GM04503 (cell line): ENCODE measurements around the gene ZNF892.
"Not testable (repeated sequence)": the region's sequence is repeated elsewhere in the genome, so short reads cannot be mapped to it uniquely, and the experiment has no call there.

ENCODE experiments used
- DNase-seq: peaks from one replicate; pipeline ENCODE4 v3.0.0-alpha.2; 2012; ENCODE audit warnings: low read depth

The ZNF892 gene

DNA sequence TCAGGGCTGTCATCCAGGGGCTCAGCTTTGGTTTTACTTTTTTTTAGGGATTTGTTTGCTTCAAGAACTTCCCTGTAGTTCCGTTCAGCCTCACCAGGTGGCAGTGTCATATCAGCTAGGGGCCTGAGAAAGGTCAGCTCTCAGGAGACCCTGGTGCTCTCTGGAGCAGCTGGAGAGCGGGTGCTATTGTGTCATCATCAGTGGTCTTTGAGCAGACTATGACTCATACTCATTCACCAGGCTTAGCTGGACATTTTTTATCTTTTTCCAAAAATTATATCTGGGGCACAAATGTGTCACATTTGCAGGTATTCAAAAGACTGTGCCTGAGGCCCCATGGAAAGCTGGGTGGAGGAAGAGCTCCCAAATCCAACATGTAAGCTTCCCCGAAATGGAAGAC, 24.4 kb downstream of the ZNF892 start:
- peak; percentile 45 for DNase-seq

DNA sequence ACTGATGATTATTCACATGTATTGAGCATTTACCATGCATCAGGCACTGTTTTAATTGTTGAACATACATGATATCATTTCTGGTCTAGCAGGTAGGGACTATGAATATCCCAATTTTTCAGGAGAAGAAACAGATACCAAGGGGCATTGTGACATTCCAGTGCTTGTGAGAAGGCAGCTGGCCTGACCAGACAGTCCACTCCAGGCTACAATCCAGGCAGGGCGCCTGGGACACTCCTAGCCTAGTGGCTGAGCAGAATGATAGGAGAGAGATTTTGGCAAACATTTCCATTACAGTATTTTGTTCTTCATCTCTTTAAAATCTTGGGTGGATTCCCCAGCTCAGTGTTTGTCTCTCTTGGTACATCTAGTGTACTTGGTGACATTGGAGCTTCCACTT, 24.9 kb downstream of the ZNF892 start:
- no peak for DNase-seq

DNA sequence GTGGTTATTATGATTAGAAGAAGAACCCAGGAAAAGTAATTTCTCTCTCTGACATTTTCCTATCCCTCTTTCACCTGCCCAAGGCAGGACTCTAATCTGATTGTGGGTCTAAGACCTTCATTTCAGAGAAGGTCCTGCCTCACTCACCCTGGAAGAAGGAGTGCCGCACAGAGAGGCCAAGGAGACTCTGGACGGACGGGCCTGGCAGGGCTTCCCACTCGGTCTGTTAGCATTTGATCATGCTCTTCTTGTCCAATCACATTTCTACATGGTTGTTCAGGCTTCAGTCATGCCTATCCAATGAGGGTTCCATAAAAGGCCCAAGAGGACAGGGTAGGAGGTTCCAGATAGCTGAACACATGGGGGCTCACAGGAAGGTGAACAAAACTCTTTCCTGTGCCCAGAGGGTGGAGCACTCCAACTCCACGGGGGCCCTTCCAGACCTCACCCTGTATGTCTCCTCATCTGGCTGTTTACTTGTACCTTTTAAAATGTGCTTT, 27.0 kb downstream of the ZNF892 start:
- DNase-seq, result no peak

DNA sequence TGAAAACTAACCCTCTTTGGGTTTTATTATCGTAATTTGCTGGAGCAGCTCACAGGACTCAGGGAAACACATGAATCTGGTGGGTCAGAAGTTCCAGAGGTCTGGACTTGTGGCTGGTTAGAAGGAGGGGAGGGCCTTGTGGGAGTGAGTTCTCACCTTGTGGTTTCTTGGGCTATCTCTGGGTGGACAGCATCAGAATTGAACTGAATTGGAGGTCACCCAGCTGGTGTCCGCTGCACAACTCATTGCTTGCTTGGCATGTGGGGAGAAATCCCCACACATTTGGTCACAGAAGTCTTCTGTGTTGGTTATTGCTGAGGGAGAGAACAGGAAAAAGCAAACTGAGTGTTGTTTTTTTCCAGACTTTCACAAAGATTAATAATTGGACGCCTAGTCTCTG, 27.5 kb downstream of the ZNF892 start:
- DNase-seq, result no peak

DNA sequence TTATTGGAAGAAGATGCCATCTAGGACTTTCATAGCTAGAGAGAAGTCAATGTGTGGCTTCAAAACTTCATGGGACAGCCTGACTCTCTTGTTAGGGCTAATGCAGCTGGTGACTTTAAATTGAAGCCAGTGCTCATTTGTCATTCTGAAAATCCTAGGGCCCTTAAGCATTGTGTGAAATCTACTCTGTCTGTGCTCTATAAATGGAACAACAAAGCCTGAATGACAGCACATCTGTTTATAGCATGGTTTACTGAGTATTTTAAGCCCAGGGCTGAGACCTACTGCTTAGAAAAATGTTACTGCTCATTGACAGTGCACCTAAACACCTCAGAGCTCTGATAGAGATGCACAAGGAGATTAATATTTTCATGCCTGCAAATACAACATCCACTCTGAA, 30.8 kb downstream of the ZNF892 start:
- DNase-seq, result no peak

DNA sequence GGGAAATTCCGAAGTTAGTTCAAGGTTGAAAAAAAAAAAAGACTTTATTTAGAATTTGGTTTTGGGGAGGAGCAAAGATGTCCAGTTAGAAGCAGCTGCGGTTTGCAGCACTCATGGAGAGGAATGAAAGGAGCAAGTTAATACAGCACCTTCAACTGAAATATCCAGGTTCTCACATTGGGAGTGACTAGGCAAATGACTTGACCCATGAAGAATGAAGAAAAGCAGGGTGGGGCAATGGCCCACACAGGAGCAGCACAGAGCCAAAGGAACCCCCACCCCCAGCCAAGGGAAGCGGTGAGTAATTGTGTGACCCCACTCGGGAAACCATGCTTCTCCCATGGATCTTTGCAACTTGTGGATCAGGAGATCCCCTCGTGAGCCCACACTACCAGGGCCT, 32.8 kb downstream of the ZNF892 start:
- no peak for DNase-seq

DNA sequence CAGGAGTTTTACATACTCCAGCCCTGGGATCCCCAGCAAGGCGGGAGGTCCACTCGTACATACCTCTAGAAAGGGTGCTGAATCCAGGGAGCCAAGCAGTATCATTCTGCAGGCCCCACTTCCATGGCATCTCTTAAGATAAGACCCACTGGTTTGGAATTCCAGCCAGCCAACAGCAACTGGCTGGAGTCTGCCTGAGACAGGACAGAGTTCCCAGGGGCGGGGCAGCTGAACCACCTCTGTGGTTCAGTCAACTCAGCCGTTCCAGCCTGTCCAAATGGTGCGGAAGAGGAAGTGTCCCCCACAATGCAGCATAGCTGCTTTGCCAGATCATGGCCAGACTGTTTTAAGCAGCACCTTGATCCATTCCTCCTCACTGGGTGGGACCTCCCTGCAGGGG, 33.2 kb downstream of the ZNF892 start:
- DNase-seq, result no peak

DNA sequence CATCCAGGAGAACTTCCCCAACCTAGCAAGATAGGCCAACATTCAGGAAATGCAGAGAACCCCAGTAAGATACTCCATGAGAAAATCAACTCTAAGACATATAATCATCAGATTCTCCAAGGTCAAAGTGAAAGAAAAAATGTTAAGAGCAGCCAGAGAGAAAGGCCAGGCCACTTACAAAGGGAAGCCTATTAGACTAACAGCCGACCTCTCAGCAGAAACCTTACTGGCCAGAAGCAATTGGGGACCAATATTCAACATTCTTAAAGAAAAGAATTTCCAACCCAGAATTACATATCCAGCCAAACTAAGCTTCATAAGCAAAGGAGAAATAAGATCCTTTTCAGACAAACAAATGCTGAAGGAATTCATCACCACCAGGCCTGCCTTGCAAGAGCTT, 34.8 kb downstream of the ZNF892 start:
- not testable (repeated sequence) for DNase-seq
